HCT116 (cell line): ENCODE results near the gene C5AR2.

ENCODE experiments used
- CEBPB ChIP-seq: IDR thresholded peaks from 2 replicates; pipeline ENCODE4 v1.6.1; 2012; ENCODE audit warnings: low read depth
- CTCF ChIP-seq, 3 experiments: fragments of 200-600 bp in 1 of 3; sonication (generic) in 1 of 3; IDR thresholded peaks in 2 of 3; conservative IDR thresholded peaks in 1 of 3; 2 replicates each; pipeline ENCODE4 v1.5.1; 2012 to 2017; ENCODE audit warnings: low read depth in 2 of 3, low read length in 2 of 3, antibody characterized with exemption in 1 of 3, borderline replicate concordance in 1 of 3, control low read depth in 1 of 3, mild to moderate bottlenecking in 1 of 3, mixed read lengths in 1 of 3, mixed run types in 1 of 3, moderate library complexity in 1 of 3; ENCODE audit not compliant: insufficient read depth in 1 of 3
- EGR1 ChIP-seq: IDR thresholded peaks from 2 replicates; pipeline ENCODE4 v1.6.1; 2012; ENCODE audit warnings: low read depth
- EZH2 ChIP-seq: fragments of 200-600 bp; sonication (generic); IDR thresholded peaks from 2 replicates; pipeline ENCODE4 v1.6.1; 2017; ENCODE audit warnings: antibody characterized with exemption, mixed run types
- EZH2phosphoT487 ChIP-seq: fragments of 200-600 bp; IDR thresholded peaks from 2 replicates; pipeline ENCODE4 v1.6.1; 2018; ENCODE audit warnings: antibody characterized with exemption, borderline replicate concordance
- FOSL1 ChIP-seq: IDR thresholded peaks from 2 replicates; pipeline ENCODE4 v1.6.1; 2012; ENCODE audit warnings: low read depth
- POLR2A ChIP-seq: IDR thresholded peaks from 2 replicates; pipeline ENCODE4 v1.7.0; 2011; ENCODE audit warnings: borderline replicate concordance; ENCODE audit not compliant: insufficient read depth, insufficient read length; ENCODE audit errors: extremely low read depth
- POLR2AphosphoS5 ChIP-seq: IDR thresholded peaks from 2 replicates; pipeline ENCODE4 v1.6.1; 2011; ENCODE audit warnings: mild to moderate bottlenecking, low read depth, low read length, moderate library complexity
- REST ChIP-seq: IDR thresholded peaks from 2 replicates; pipeline ENCODE4 v1.6.1; 2012; ENCODE audit warnings: low read depth
- YY1 ChIP-seq: IDR thresholded peaks from 2 replicates; pipeline ENCODE4 v1.6.1; 2011; ENCODE audit warnings: low read length, low read depth, moderate library complexity, mild to moderate bottlenecking; ENCODE audit not compliant: insufficient replicate concordance; ENCODE audit errors: extremely low read depth
- ZFX ChIP-seq: fragments of 450-650 bp; IDR thresholded peaks from 2 replicates; pipeline ENCODE4 v1.6.1; 2017
- TF ChIP-seq, protein P1 (sequence below): IDR thresholded peaks from 2 replicates; pipeline ENCODE4 v1.6.1; 2012

- TF ChIP-seq FOSL1 = no peak
- TF ChIP-seq CTCF (IDR thresholded peaks at IDR 0.05 in 2 of 3, conservative IDR thresholded peaks at IDR 0.05 in 1 of 3; ENCODE audit: borderline replicate concordance in 1 of 3, insufficient read depth in 1 of 3, low read depth in 2 of 3, low read length in 2 of 3) = no peak
- TF ChIP-seq, protein P1, sequence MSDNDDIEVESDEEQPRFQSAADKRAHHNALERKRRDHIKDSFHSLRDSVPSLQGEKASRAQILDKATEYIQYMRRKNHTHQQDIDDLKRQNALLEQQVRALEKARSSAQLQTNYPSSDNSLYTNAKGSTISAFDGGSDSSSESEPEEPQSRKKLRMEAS = no peak
- no peak for TF ChIP-seq EZH2phosphoT487
- TF ChIP-seq POLR2A = no peak
- no peak for TF ChIP-seq REST
- TF ChIP-seq EGR1 = no peak
- no peak for TF ChIP-seq CEBPB
- no peak for TF ChIP-seq YY1
- TF ChIP-seq POLR2AphosphoS5 = no peak
- no peak for TF ChIP-seq EZH2
- TF ChIP-seq ZFX = no peak
Measured at GRCh38 chr19:47323872-47324271, 8.1 kb upstream of the C5AR2 start.
